Kidney (tissue), 14 donors: Measurements from ENCODE around the gene TM9SF3. TPM values are rescaled to one million over a fixed set of nuclear protein-coding genes. Genes with fewer than 3 reads are reported as not detected.
A peak's percentile ranks its signal among the peaks of the same experiment; 100 is the strongest.
"Not testable (repeated sequence)": the region's sequence is repeated elsewhere in the genome, so short reads cannot be mapped to it uniquely, and the experiment has no call there.

Experiments
- DNase-seq, 5 donors: peaks; one replicate each; pipeline ENCODE4 v3.0.0-alpha.2; 2013 to 2020
- FAIRE-seq: peaks from 2 replicates; lab custom pipeline; 2012; peaks lifted over from hg19 to GRCh38; lab: Jason Lieb, UNC
- H3K27ac ChIP-seq, 2 donors: one replicate each; pipeline ENCODE4 v1.7.0; 2013; ENCODE audit warnings: low read depth in 2 of 2, low read length in 2 of 2, inconsistent platforms in 1 of 2
- H3K27me3 ChIP-seq: one replicate; pipeline ENCODE4 v1.7.1; 2013; ENCODE audit warnings: low read length, inconsistent platforms; ENCODE audit not compliant: control insufficient read depth, insufficient read depth
- H3K36me3 ChIP-seq, 3 donors: one replicate each; pipeline versions ENCODE4 v1.7.0 to v1.7.1; 2013; ENCODE audit warnings: low read length in 3 of 3, control low read depth in 1 of 3, inconsistent platforms in 1 of 3; ENCODE audit not compliant: insufficient read depth in 3 of 3, control insufficient read depth in 2 of 3
- H3K4me1 ChIP-seq, 3 donors: one replicate each; pipeline versions ENCODE4 v1.7.0 to v1.7.1; 2013; ENCODE audit warnings: low read length in 3 of 3, inconsistent platforms in 1 of 3, low read depth in 1 of 3; ENCODE audit not compliant: control insufficient read depth in 2 of 3, insufficient read depth in 2 of 3
- H3K4me3 ChIP-seq, 3 donors: one replicate each; pipeline versions ENCODE4 v1.7.0 to v1.8.1; 2013; ENCODE audit warnings: low read length in 3 of 3, control low read depth in 1 of 3, inconsistent platforms in 1 of 3
- H3K9ac ChIP-seq, 3 donors: one replicate each; pipeline versions ENCODE4 v1.7.0 to v1.7.1; 2013; ENCODE audit warnings: low read length in 3 of 3, control low read depth in 1 of 3, inconsistent platforms in 1 of 3
- H3K9me3 ChIP-seq, 3 donors: one replicate each; pipeline versions ENCODE4 v1.7.0 to v1.7.1; 2013; ENCODE audit warnings: low read length in 3 of 3, control low read depth in 1 of 3, inconsistent platforms in 1 of 3; ENCODE audit not compliant: control insufficient read depth in 2 of 3, insufficient read depth in 1 of 3
- CTCF ChIP-seq: IDR thresholded peaks from 3 replicates; pipeline ENCODE4 v1.5.1; 2012; ENCODE audit warnings: mild to moderate bottlenecking, moderate library complexity, borderline replicate concordance; ENCODE audit not compliant: insufficient read depth; ENCODE audit errors: extremely low read depth
- intact Hi-C: fragments of 100-400 bp; cut with DNase I; formaldehyde crosslinking; loops from one replicate; pipeline ENCODE4 v1.11.1; 2022
- polyA plus RNA-seq: library from polyadenylated mRNA; stranded (reverse); fragments of 350-450 nt; fragmentation: Illumina TruSeq; extraction: RNeasy Lipid Tissue Mini Kit (QIAGEN cat#74804); gene quantifications from one replicate; pipeline ENCODE4 v1.2.3, GENCODE V29; 2014; ENCODE audit warnings: low read depth, low replicate concordance; ENCODE audit not compliant: insufficient read depth
- total RNA-seq: library from RNA; stranded (reverse); fragmentation: NEBNext Ultra II Directional; extraction: Animal tissue kit (Norgen Biotek cat#: 25700); gene quantifications from one replicate; pipeline ENCODE4 v1.2.1, GENCODE V29; 2021
- donor health status: control.
- donor health status: control.
- donor health status: control.
- donor health status: control.
- donor health status: control.
- donor health status: DM: yes; HTN: yes; CAD: no.
- donor health status: Normal renal cell carcinoma (clear cell type).

The TM9SF3 gene
- total and polyA plus RNA-seq, 2 donors from 2014 or later, result 42.7 to 144 TPM

GRCh38 chr10:96555330-96555729 lies 31.5 kb downstream of the TM9SF3 start:
- no peaks in the 10 kb centered on the region for H3K27me3 ChIP-seq
- H3K36me3 ChIP-seq, result peaks cover 6 to 18% (median 11%) of the 10 kb centered on the region in 3 donors
- no peak overlapping the region for H3K4me3 ChIP-seq
- H3K4me1 ChIP-seq, result peaks cover 0 to 6% (median 0%) of the 10 kb centered on the region in 3 donors
- FAIRE-seq, result no peak
- TF ChIP-seq CTCF, result no peak
- H3K27ac ChIP-seq, result no peak overlapping the region
- no peaks in the 10 kb centered on the region for H3K9me3 ChIP-seq
- intact Hi-C loops, result no loop called here
- no peak overlapping the region for H3K9ac ChIP-seq
- no peak for DNase-seq

GRCh38 chr10:96548589-96548988 lies 38.2 kb downstream of the TM9SF3 start:
- peaks cover 3 to 36% (median 12%) of the 10 kb centered on the region in 3 donors for H3K36me3 ChIP-seq
- FAIRE-seq, result no peak
- no peak for TF ChIP-seq CTCF

GRCh38 chr10:96545558-96545957 lies 41.3 kb downstream of the TM9SF3 start:
- H3K27ac ChIP-seq, FAIRE-seq, H3K9ac ChIP-seq, H3K27me3 ChIP-seq, H3K4me1 ChIP-seq, intact Hi-C loops, H3K9me3 ChIP-seq, DNase-seq, H3K4me3 ChIP-seq: not testable (repeated sequence)
- peaks cover 3 to 28% (median 14%) of the 10 kb centered on the region in 3 donors for H3K36me3 ChIP-seq

More at GRCh38 chr10:96548589-96548988, 38.2 kb downstream of the TM9SF3 start:
- Histone ChIP-seq H3K4me1 (no peaks in the 10 kb centered on the region), H3K27ac (no peak overlapping the region), H3K9ac (no peak overlapping the region), H3K4me3 (no peak overlapping the region), H3K27me3 (no peaks in the 10 kb centered on the region), H3K9me3 (no peaks in the 10 kb centered on the region)
- DNase-seq, result peak in 1 of 5 donors; percentile 42
- intact Hi-C loops, result no loop called here

- FAIRE-seq, result no peak
- peaks cover 0 to 18% (median 7%) of the 10 kb centered on the region in 3 donors for H3K36me3 ChIP-seq
- intact Hi-C loops, result no loop called here
- no peaks in the 10 kb centered on the region for H3K27me3 ChIP-seq
- H3K27ac ChIP-seq, result no peak overlapping the region
- H3K4me3 ChIP-seq, result no peak overlapping the region
- no peak for DNase-seq
- TF ChIP-seq CTCF, result no peak
- no peaks in the 10 kb centered on the region for H3K9me3 ChIP-seq
- no peaks in the 10 kb centered on the region for H3K4me1 ChIP-seq
- no peak overlapping the region for H3K9ac ChIP-seq
Measured at GRCh38 chr10:96541921-96542320, 44.9 kb downstream of the TM9SF3 start.
